Measurements from ENCODE around the gene GPX2.

GRCh38 chr14:64971943-64972791 lies 29.6 kb upstream of the GPX2 start, which contains the start of gene RAB15:
- TF ChIP-seq CTCF (IDR thresholded peaks at IDR 0.05; ENCODE audit: borderline replicate concordance, extremely low read depth, low read length, poor library complexity, severe bottlenecking): no peak
- TF ChIP-seq EZH2 (IDR thresholded peaks at IDR 0.05; ENCODE audit: borderline replicate concordance, low read depth, low read length, severe bottlenecking): no peak

All from DND-41 (cell line).